ENCODE data around the gene HMGCL.
A peak's percentile ranks its signal among the peaks of the same experiment; 100 is the strongest.
"Not testable (repeated sequence)": the region's sequence is repeated elsewhere in the genome, so short reads cannot be mapped to it uniquely, and the experiment has no call there.

The HMGCL gene

DNA sequence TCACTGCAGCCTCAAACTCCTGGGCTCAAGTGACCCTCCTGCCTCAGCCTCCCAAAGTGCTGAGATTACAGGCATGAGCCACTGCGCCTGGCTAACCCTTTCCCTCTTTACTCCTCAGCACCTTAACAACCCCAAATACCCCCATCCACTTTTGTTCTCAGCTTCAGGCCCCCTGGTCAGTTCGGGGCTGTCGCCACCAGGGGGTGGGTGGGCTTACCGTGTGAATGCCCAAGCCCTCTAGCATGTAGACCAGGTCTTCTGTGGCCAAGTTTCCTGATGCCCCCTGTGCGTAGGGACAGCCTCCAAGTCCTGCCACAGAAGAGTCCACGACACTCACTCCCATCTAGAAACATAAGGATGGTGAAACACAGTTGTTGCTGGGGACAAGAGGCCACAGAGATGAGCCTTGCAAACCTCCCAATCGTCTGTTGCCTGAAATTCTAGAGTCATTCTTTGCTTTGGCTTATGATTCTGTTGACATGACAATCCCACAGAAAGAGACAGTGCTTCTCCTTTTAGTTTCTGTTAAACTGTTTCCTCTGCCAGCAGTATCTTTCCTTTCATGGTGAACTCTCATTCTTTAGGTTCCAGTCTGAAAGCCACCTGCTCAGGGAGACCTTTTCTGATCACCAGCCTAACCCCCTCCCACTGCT is 20.9 kb downstream of the HMGCL start:
- Histone ChIP-seq H4K20me1 (ENCODE audit: insufficient read depth, low read length) (no peaks in the 10 kb centered on the region), H3K4me3 (ENCODE audit: low read depth, low read length, poor library complexity, severe bottlenecking) (no peak overlapping the region), H3K27ac (ENCODE audit: low read depth, low read length, poor library complexity, severe bottlenecking) (no peak overlapping the region), H2AFZ (ENCODE audit: low read length) (no peak overlapping the region), H3K9me3 (ENCODE audit: low read length) (no peaks in the 10 kb centered on the region), H3F3A (ENCODE audit: insufficient read depth, low read length) (no peaks in the 10 kb centered on the region), H3K27me3 (ENCODE audit: insufficient read depth, low read length) (no peaks in the 10 kb centered on the region), H3K4me1 (ENCODE audit: insufficient read depth, low read length, severe bottlenecking) (peaks cover 15% of the 10 kb centered on the region), H3K9ac (ENCODE audit: low read length) (no peak overlapping the region), H3K9me2 (ENCODE audit: low read depth, low read length) (no peaks in the 10 kb centered on the region), H3K4me2 (ENCODE audit: low read length) (no peak overlapping the region), H3K79me2 (ENCODE audit: insufficient read depth, low read length) (no peaks in the 10 kb centered on the region), H3K36me3 (ENCODE audit: insufficient read depth, low read length) (peaks cover 4% of the 10 kb centered on the region; the same call in 1 of the 2 replicates)
- TF ChIP-seq, protein P1, sequence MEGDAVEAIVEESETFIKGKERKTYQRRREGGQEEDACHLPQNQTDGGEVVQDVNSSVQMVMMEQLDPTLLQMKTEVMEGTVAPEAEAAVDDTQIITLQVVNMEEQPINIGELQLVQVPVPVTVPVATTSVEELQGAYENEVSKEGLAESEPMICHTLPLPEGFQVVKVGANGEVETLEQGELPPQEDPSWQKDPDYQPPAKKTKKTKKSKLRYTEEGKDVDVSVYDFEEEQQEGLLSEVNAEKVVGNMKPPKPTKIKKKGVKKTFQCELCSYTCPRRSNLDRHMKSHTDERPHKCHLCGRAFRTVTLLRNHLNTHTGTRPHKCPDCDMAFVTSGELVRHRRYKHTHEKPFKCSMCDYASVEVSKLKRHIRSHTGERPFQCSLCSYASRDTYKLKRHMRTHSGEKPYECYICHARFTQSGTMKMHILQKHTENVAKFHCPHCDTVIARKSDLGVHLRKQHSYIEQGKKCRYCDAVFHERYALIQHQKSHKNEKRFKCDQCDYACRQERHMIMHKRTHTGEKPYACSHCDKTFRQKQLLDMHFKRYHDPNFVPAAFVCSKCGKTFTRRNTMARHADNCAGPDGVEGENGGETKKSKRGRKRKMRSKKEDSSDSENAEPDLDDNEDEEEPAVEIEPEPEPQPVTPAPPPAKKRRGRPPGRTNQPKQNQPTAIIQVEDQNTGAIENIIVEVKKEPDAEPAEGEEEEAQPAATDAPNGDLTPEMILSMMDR (IDR thresholded peaks at IDR 0.05; ENCODE audit: low read length) = peak; percentile 40; the same call in 1 of the 2 replicates
- TF ChIP-seq EZH2 (IDR thresholded peaks at IDR 0.05; ENCODE audit: borderline replicate concordance, low read length) = no peak

DNA sequence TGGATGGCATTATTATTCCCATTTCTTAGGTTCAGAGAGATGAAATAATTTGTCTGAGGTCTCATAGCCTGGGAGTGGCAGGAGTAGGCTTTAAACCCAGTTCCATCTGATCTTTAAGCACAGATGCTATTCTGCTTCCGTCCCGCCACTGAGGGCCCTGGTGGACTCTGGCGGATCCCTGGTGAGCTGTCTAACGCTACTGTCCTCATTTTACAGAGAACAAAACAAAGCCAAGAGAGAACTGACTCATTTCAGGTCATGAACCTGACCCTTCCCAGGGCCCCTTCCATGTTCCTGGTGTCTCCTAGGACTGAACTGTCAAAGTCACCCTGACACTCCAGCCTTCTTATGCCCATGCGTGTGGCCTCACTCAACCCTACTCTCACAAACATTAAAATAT is 21.6 kb downstream of the HMGCL start:
- H3K27ac ChIP-seq (ENCODE audit: low read depth, low read length, poor library complexity, severe bottlenecking) = no peak overlapping the region
- no peaks in the 10 kb centered on the region for H3F3A ChIP-seq (ENCODE audit: insufficient read depth, low read length)
- no peaks in the 10 kb centered on the region for H4K20me1 ChIP-seq (ENCODE audit: insufficient read depth, low read length)
- no peaks in the 10 kb centered on the region for H3K9me2 ChIP-seq (ENCODE audit: low read depth, low read length)
- H3K9me3 ChIP-seq (ENCODE audit: low read length) = no peaks in the 10 kb centered on the region
- H3K4me3 ChIP-seq (ENCODE audit: low read depth, low read length, poor library complexity, severe bottlenecking) = no peak overlapping the region
- H3K9ac ChIP-seq (ENCODE audit: low read length) = no peak overlapping the region
- H3K27me3 ChIP-seq (ENCODE audit: insufficient read depth, low read length) = no peaks in the 10 kb centered on the region
- H2AFZ ChIP-seq (ENCODE audit: low read length) = no peak overlapping the region
- TF ChIP-seq, protein P1 (IDR thresholded peaks at IDR 0.05; ENCODE audit: low read length) = no peak
- TF ChIP-seq EZH2 (IDR thresholded peaks at IDR 0.05; ENCODE audit: borderline replicate concordance, low read length) = no peak
- H3K79me2 ChIP-seq (ENCODE audit: insufficient read depth, low read length) = no peaks in the 10 kb centered on the region
- H3K36me3 ChIP-seq (ENCODE audit: insufficient read depth, low read length) = peaks cover 4% of the 10 kb centered on the region; the same call in 1 of the 2 replicates
- H3K4me1 ChIP-seq (ENCODE audit: insufficient read depth, low read length, severe bottlenecking) = peaks cover 21% of the 10 kb centered on the region
- no peak overlapping the region for H3K4me2 ChIP-seq (ENCODE audit: low read length)

DNA sequence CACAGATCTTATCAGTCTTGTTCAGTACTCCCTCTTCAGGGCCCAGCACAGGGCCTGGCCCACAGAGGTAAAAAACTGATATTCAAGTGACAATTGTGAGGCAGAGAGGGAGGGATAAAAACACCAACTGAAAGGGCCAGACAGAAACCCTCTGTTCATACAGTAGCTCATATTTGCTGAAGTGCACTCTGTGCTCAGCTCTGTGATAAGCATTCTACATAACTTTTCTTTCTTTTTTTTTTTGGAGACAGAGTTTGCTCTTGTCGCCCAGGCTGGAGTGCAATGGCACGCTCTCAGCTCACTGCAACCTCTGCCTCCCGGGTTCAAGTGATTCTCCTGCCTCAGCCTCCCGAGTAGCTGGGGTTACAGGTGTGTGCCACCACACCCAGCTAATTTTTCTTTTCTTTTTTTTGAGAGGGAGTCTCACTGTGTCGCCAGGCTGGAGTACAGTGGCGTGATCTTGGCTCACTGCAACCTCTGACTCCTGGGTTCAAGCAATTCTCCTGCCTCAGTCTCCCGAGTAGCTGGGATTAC is 22.4 kb downstream of the HMGCL start:
- H3K27me3 ChIP-seq (ENCODE audit: insufficient read depth, low read length); H3K4me2 ChIP-seq (ENCODE audit: low read length); H3K36me3 ChIP-seq (ENCODE audit: insufficient read depth, low read length); H3K4me3 ChIP-seq (ENCODE audit: low read depth, low read length, poor library complexity, severe bottlenecking); H2AFZ ChIP-seq (ENCODE audit: low read length); H3K9me3 ChIP-seq (ENCODE audit: low read length); H4K20me1 ChIP-seq (ENCODE audit: insufficient read depth, low read length); H3K79me2 ChIP-seq (ENCODE audit: insufficient read depth, low read length); H3K27ac ChIP-seq (ENCODE audit: low read depth, low read length, poor library complexity, severe bottlenecking); H3K9ac ChIP-seq (ENCODE audit: low read length); H3K9me2 ChIP-seq (ENCODE audit: low read depth, low read length); H3F3A ChIP-seq (ENCODE audit: insufficient read depth, low read length): not testable (repeated sequence)
- peaks cover 21% of the 10 kb centered on the region for H3K4me1 ChIP-seq (ENCODE audit: insufficient read depth, low read length, severe bottlenecking)

DNA sequence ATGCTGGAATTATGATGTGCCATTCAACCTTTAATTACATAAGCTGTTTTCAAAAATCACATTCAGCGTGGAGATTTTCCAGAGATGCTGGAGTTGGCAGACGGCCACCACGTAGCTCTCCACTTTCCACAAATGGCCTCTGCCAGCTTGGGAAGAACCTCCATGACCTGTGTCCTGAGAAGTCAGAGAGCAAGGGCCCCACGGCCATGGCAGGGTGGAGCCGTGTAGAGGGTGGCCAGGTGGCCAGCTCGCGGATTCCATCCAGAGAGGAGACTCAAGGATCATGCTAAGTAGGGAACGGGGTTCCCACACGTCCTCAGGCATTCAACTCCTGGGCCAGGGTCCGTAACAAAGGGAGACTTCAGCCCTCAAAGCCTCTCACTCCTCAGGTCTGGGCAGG is 23.4 kb downstream of the HMGCL start:
- Histone ChIP-seq H4K20me1 (ENCODE audit: insufficient read depth, low read length) (no peaks in the 10 kb centered on the region), H3K9ac (ENCODE audit: low read length) (peak overlapping the region; percentile 93; the same call in 1 of the 2 replicates), H3K4me1 (ENCODE audit: insufficient read depth, low read length, severe bottlenecking) (peaks cover 21% of the 10 kb centered on the region), H3K4me3 (ENCODE audit: low read depth, low read length, poor library complexity, severe bottlenecking) (peak overlapping the region; percentile 86), H3K79me2 (ENCODE audit: insufficient read depth, low read length) (no peaks in the 10 kb centered on the region), H3K4me2 (ENCODE audit: low read length) (peak overlapping the region; percentile 93; the same call in 1 of the 2 replicates), H3K9me2 (ENCODE audit: low read depth, low read length) (no peaks in the 10 kb centered on the region), H3F3A (ENCODE audit: insufficient read depth, low read length) (no peaks in the 10 kb centered on the region), H3K27me3 (ENCODE audit: insufficient read depth, low read length) (no peaks in the 10 kb centered on the region), H3K9me3 (ENCODE audit: low read length) (no peaks in the 10 kb centered on the region), H2AFZ (ENCODE audit: low read length) (no peak overlapping the region), H3K36me3 (ENCODE audit: insufficient read depth, low read length) (peaks cover 11% of the 10 kb centered on the region; the same call in 1 of the 2 replicates), H3K27ac (ENCODE audit: low read depth, low read length, poor library complexity, severe bottlenecking) (no peak overlapping the region)
- no peak for TF ChIP-seq EZH2 (IDR thresholded peaks at IDR 0.05; ENCODE audit: borderline replicate concordance, low read length)
- TF ChIP-seq, protein P1 (IDR thresholded peaks at IDR 0.05; ENCODE audit: low read length) = no peak
